SJSA1 (cell line): ENCODE measurements around the gene SLC35D2. TPM values are rescaled to one million over a fixed set of nuclear protein-coding genes. Genes with fewer than 3 reads are reported as not detected.
"Not testable (repeated sequence)": the region's sequence is repeated elsewhere in the genome, so short reads cannot be mapped to it uniquely, and the experiment has no call there.

ENCODE experiments used
- DNase-seq, 2 experiments: peaks; one replicate each; pipeline ENCODE4 v3.0.0-alpha.2; 2015 to 2020; ENCODE audit warnings: low spot score in 2 of 2, low read depth in 1 of 2
- H3K27ac ChIP-seq: fragments of 250-450 bp; sonication (Bioruptor Pico); 2 replicates; pipeline ENCODE4 v1.5.1; 2020; ENCODE audit warnings: mild to moderate bottlenecking, moderate library complexity
- H3K27me3 ChIP-seq: fragments of 250-450 bp; sonication (Bioruptor Pico); replicated peaks from 2 replicates; pipeline ENCODE4 v1.5.1; 2020; ENCODE audit warnings: mild to moderate bottlenecking, moderate library complexity
- H3K36me3 ChIP-seq: fragments of 250-450 bp; sonication (Bioruptor Pico); 2 replicates; pipeline ENCODE4 v1.5.1; 2020; ENCODE audit warnings: mild to moderate bottlenecking
- H3K4me1 ChIP-seq: fragments of 250-450 bp; sonication (Bioruptor Pico); replicated peaks from 2 replicates; pipeline ENCODE4 v1.6.1; 2021; ENCODE audit warnings: mild to moderate bottlenecking
- H3K4me3 ChIP-seq: fragments of 250-450 bp; sonication (Bioruptor Pico); 2 replicates; pipeline ENCODE4 v1.5.1; 2020; ENCODE audit warnings: mild to moderate bottlenecking
- H3K9me3 ChIP-seq: fragments of 250-450 bp; sonication (Bioruptor Pico); replicated peaks from 2 replicates; pipeline ENCODE4 v1.5.1; 2020; ENCODE audit warnings: mild to moderate bottlenecking
- total RNA-seq: library from RNA; depleted of rRNA; stranded (reverse); fragments of >200 nt; shearing (Covaris generic); gene quantifications from 2 replicates; pipeline ENCODE4 v1.2.3, GENCODE V29; 2014

The SLC35D2 gene
- total RNA-seq, 1 experiment from 2014 or later = 21.2 TPM

- no peaks in the 10 kb centered on the region for H3K9me3 ChIP-seq
- H3K4me1 ChIP-seq = no peaks in the 10 kb centered on the region
- DNase-seq = no peak
- no peaks in the 10 kb centered on the region for H3K27me3 ChIP-seq
- H3K4me3 ChIP-seq = no peak overlapping the region
- H3K36me3 ChIP-seq = peaks cover 16% of the 10 kb centered on the region; the same call in 1 of the 2 replicates
- no peak overlapping the region for H3K27ac ChIP-seq
Observed at GRCh38 chr9:96361668-96362067, 21.8 kb downstream of the SLC35D2 start.

GRCh38 chr9:96360976-96361375 lies 22.5 kb downstream of the SLC35D2 start:
- peaks cover 16% of the 10 kb centered on the region; the same call in 1 of the 2 replicates for H3K36me3 ChIP-seq
- H3K4me1 ChIP-seq = no peaks in the 10 kb centered on the region
- DNase-seq = no peak
- no peaks in the 10 kb centered on the region for H3K9me3 ChIP-seq
- H3K27ac ChIP-seq = no peak overlapping the region
- H3K27me3 ChIP-seq = no peaks in the 10 kb centered on the region
- H3K4me3 ChIP-seq = no peak overlapping the region

- peaks cover 16% of the 10 kb centered on the region; the same call in 1 of the 2 replicates for H3K36me3 ChIP-seq
- not testable (repeated sequence) for H3K27ac ChIP-seq, DNase-seq, H3K4me1 ChIP-seq, H3K27me3 ChIP-seq, H3K9me3 ChIP-seq, H3K4me3 ChIP-seq
Observed at GRCh38 chr9:96360523-96360922, 23.0 kb downstream of the SLC35D2 start.

- no peak for DNase-seq
- Histone ChIP-seq H3K27me3 (no peaks in the 10 kb centered on the region), H3K9me3 (no peaks in the 10 kb centered on the region), H3K4me1 (no peaks in the 10 kb centered on the region), H3K36me3 (peaks cover 9% of the 10 kb centered on the region; the same call in 1 of the 2 replicates), H3K4me3 (no peak overlapping the region), H3K27ac (no peak overlapping the region)
Observed at GRCh38 chr9:96350866-96351265, 32.6 kb downstream of the SLC35D2 start.

- Histone ChIP-seq H3K27ac (no peak overlapping the region), H3K27me3 (no peaks in the 10 kb centered on the region), H3K36me3 (peaks cover 9% of the 10 kb centered on the region; the same call in 1 of the 2 replicates), H3K4me3 (no peak overlapping the region), H3K4me1 (peaks cover 16% of the 10 kb centered on the region), H3K9me3 (no peaks in the 10 kb centered on the region)
- DNase-seq = no peak
Observed at GRCh38 chr9:96348261-96348660, 35.2 kb downstream of the SLC35D2 start.

- H3K27ac ChIP-seq = no peak overlapping the region
- H3K36me3 ChIP-seq = peaks cover 5% of the 10 kb centered on the region; the same call in 1 of the 2 replicates
- H3K27me3 ChIP-seq = no peaks in the 10 kb centered on the region
- no peak overlapping the region for H3K4me3 ChIP-seq
- peaks cover 23% of the 10 kb centered on the region for H3K4me1 ChIP-seq
- DNase-seq = no peak
- H3K9me3 ChIP-seq = no peaks in the 10 kb centered on the region
Observed at GRCh38 chr9:96345551-96345950, 38.0 kb downstream of the SLC35D2 start.

GRCh38 chr9:96344458-96345180 lies 38.9 kb downstream of the SLC35D2 start:
- no peak overlapping the region for H3K4me3 ChIP-seq
- DNase-seq = peak; percentile 57 to 76

GRCh38 chr9:96343515-96344360 lies 39.8 kb downstream of the SLC35D2 start:
- Histone ChIP-seq H3K9me3 (no peaks in the 10 kb centered on the region), H3K4me1 (peaks cover 37% of the 10 kb centered on the region), H3K4me3 (no peak overlapping the region), H3K27ac (0 out of 2 replicates have a peak overlapping the region, but pooled peaks have one; percentile 28), H3K36me3 (peaks cover 5% of the 10 kb centered on the region; the same call in 1 of the 2 replicates), H3K27me3 (no peaks in the 10 kb centered on the region)
- peak in 1 of 2 experiments; percentile 9 for DNase-seq

More at GRCh38 chr9:96344458-96345180, 38.9 kb downstream of the SLC35D2 start:
- Histone ChIP-seq H3K27me3 (no peaks in the 10 kb centered on the region), H3K27ac (peak overlapping the region; percentile 55), H3K4me1 (peaks cover 30% of the 10 kb centered on the region), H3K36me3 (peaks cover 5% of the 10 kb centered on the region; the same call in 1 of the 2 replicates), H3K9me3 (no peaks in the 10 kb centered on the region)

- no peaks in the 10 kb centered on the region for H3K36me3 ChIP-seq
- no peak overlapping the region for H3K4me3 ChIP-seq
- peaks cover 37% of the 10 kb centered on the region for H3K4me1 ChIP-seq
- no peaks in the 10 kb centered on the region for H3K27me3 ChIP-seq
- no peak for DNase-seq
- H3K9me3 ChIP-seq = no peaks in the 10 kb centered on the region
- H3K27ac ChIP-seq = no peak overlapping the region
Observed at GRCh38 chr9:96342571-96343245, 40.8 kb downstream of the SLC35D2 start.

GRCh38 chr9:96340707-96341106 lies 42.8 kb downstream of the SLC35D2 start:
- Histone ChIP-seq H3K27ac (no peak overlapping the region), H3K4me3 (no peak overlapping the region), H3K27me3 (no peaks in the 10 kb centered on the region), H3K4me1 (peaks cover 37% of the 10 kb centered on the region), H3K9me3 (no peaks in the 10 kb centered on the region), H3K36me3 (no peaks in the 10 kb centered on the region)
- DNase-seq = no peak

- H3K36me3 ChIP-seq = no peaks in the 10 kb centered on the region
- H3K27me3 ChIP-seq = no peaks in the 10 kb centered on the region
- peaks cover 21% of the 10 kb centered on the region for H3K4me1 ChIP-seq
- no peak overlapping the region for H3K4me3 ChIP-seq
- no peak for DNase-seq
- H3K9me3 ChIP-seq = no peaks in the 10 kb centered on the region
- no peak overlapping the region for H3K27ac ChIP-seq
Observed at GRCh38 chr9:96338299-96338698, 45.2 kb downstream of the SLC35D2 start.

GRCh38 chr9:96333958-96334357 lies 49.6 kb downstream of the SLC35D2 start:
- Histone ChIP-seq H3K4me3 (no peak overlapping the region), H3K36me3 (no peaks in the 10 kb centered on the region), H3K27me3 (no peaks in the 10 kb centered on the region), H3K27ac (no peak overlapping the region), H3K9me3 (no peaks in the 10 kb centered on the region), H3K4me1 (peaks cover 9% of the 10 kb centered on the region)
- DNase-seq = no peak

GRCh38 chr9:96331236-96331947 lies 52.1 kb downstream of the SLC35D2 start:
- H3K27me3 ChIP-seq = no peaks in the 10 kb centered on the region
- peaks cover 9% of the 10 kb centered on the region for H3K4me1 ChIP-seq
- DNase-seq = no peak
- H3K9me3 ChIP-seq = no peaks in the 10 kb centered on the region
- H3K4me3 ChIP-seq = no peak overlapping the region
- H3K27ac ChIP-seq = no peak overlapping the region
- 0 out of 2 replicates have a peak, but pooled peaks cover 3% of the 10 kb centered on the region for H3K36me3 ChIP-seq
